Measurements from ENCODE around the gene IFNW1.
"Not testable (repeated sequence)": the region's sequence is repeated elsewhere in the genome, so short reads cannot be mapped to it uniquely, and the experiment has no call there.

IFNW1 gene

DNA sequence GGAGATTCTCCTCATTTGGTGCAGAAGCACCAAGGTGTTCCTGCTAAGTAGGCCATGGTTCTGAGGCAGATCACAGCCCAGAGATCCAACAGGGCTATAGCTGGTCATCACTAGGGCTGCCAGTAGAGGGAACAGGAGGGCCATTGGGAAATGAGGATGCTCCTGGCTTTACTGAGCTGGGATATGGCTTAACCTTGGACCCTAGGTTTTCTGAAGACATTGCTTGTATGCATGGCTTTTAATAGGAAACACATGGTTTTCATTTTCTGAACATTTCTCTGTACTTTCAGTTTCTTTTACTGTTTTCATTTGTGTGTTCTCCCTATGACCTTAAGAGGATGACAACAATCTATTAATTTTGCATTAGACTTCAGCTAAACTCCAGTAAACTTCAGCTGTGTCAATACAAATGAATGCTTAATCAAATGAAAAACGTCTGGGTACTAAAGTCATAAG is at the start of gene IFNW1:
IFNW1 (minus strand) TSS at position 406 of the 456 bp plus-strand sequence; CDS start at position 144, 262 bp downstream.
- no peak for DNase-seq (ENCODE audit: extremely low read depth, low read depth)
- peak; percentile 9 for TF ChIP-seq CTCF (IDR thresholded peaks at IDR 0.05; ENCODE audit: low read depth, low read length)

- not testable (repeated sequence) for DNase-seq (ENCODE audit: extremely low read depth, low read depth)
Measured at GRCh38 chr9:21187487-21187886, 45.9 kb upstream of the IFNW1 start, which contains the start of gene IFNA4. IFNA4 (minus strand) TSS chr9:21187587; CDS start chr9:21187531, 56 bp downstream.

GRCh38 chr9:21182810-21183736 is 41.4 kb upstream of the IFNW1 start:
- not testable (repeated sequence) for DNase-seq (ENCODE audit: extremely low read depth, low read depth)
- TF ChIP-seq CTCF (IDR thresholded peaks at IDR 0.05; ENCODE audit: low read depth, low read length) = peak; percentile 27

DNA sequence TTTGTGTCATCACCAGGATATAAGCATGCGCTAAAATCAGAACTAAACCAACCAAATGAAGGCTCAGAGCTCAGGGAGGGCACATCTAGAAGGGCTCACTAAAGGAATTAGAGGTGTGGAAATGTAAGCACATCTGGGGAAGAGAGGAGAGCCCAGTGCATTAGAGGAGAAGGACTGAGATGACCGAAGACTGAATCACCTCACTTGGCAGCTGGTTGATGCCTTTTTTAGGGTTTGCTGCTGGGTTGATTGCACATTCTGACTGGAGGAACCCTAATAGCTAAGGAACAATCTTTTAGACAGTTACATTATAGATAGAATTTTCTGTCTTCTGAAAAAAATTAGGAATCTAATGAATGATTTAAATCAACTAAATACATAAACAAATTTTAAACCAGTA is 33.0 kb upstream of the IFNW1 start:
- no peak for DNase-seq (ENCODE audit: extremely low read depth, low read depth)
- no peak for TF ChIP-seq CTCF (IDR thresholded peaks at IDR 0.05; ENCODE audit: low read depth, low read length)

GRCh38 chr9:21172156-21172555 is 30.5 kb upstream of the IFNW1 start:
- no peak for TF ChIP-seq CTCF (IDR thresholded peaks at IDR 0.05; ENCODE audit: low read depth, low read length)
- no peak for DNase-seq (ENCODE audit: extremely low read depth, low read depth)

- TF ChIP-seq CTCF (IDR thresholded peaks at IDR 0.05; ENCODE audit: low read depth, low read length) = no peak
- no peak for DNase-seq (ENCODE audit: extremely low read depth, low read depth)
Measured at GRCh38 chr9:21171351-21171750, 29.7 kb upstream of the IFNW1 start.

- not testable (repeated sequence) for DNase-seq (ENCODE audit: extremely low read depth, low read depth)
Measured at GRCh38 chr9:21166560-21166959, 24.9 kb upstream of the IFNW1 start, which contains the start of gene IFNA21. IFNA21 (minus strand) TSS chr9:21166660; CDS start chr9:21166612, 48 bp downstream.

DNA sequence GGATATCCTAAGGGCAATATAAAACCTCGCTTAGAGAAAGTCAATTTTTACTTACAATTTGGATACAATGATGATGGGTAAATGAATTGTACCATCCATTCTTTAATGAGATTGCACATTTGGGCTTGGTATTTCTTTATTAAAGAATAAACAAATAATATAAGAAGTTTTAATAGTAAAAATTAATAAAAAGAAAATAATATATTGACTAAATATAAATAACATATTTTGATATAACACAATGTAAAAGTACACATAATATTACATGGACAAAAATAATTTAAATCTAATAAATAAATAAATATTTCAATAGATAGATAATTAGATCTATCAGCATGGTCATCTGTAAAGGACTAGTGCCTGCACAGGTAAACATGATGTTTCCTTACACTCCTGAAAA is 23.9 kb upstream of the IFNW1 start:
- DNase-seq (ENCODE audit: extremely low read depth, low read depth) = no peak
- TF ChIP-seq CTCF (IDR thresholded peaks at IDR 0.05; ENCODE audit: low read depth, low read length) = no peak
